Activated T-cell treated with anti-CD3 and anti-CD28 coated beads for 48 hours (primary cell): ENCODE data around the gene WDR83.
"Not testable (repeated sequence)": the region's sequence is repeated elsewhere in the genome, so short reads cannot be mapped to it uniquely, and the experiment has no call there.

Experiments used
- DNase-seq: peaks from one replicate; pipeline ENCODE4 v3.0.0-alpha.2; 2020; ENCODE audit warnings: low read depth

WDR83 gene

DNA sequence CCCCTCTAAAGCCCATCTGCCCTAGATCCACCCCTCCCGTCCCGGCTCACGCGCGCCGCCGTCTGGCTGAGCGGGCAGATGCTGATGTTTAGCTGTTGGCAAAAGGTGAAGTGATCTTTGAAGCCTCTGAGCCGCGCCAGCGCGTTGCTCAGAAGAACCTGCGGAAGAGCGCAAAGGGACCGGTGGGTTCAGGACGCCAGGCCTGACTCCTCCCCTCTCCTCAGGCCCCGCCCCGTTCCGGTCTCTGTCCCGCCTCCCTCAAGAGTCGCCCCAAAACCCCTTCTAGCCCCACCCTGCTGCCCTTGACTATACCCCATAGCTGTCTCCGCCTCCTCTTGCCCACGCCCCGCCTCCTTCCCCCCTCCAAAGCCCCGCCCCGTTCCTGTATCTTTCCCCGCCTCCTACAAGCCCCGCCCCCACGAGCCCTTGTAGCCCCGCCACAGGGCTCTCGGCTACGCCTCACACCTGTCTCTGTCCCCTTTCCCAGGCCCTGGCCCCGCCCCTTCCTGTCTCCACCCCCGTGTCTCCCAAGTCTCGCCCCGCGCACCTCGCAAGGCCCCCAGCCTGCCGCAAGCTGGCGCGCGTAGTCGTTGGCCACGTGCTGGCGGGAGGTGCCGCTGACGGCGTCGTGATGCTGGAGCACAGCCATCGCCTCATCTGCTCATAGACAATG is 9.6 kb upstream of the WDR83 start:
- no peak for DNase-seq

DNA sequence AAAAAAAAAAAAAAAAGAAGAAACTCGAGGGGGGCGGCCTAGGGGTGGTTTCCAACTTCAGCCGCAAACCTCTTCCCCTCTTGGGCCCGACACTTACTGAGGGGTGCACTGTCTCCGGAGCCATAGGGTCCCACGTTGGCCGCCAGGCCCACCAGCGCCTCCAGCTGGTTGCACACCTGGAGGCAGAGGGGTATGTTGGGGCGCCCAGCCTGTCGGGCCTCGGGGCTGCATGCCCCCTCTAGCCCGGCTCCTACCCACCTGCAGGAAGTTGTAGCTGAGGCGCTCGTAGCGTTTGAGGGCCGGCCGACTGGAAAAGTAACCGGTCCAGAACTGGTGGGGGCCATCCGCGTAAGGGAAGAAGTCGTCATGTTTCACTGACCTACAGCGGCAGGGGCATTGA is 8.6 kb upstream of the WDR83 start:
- no peak for DNase-seq

GRCh38 chr19:12660980-12661379 is 5.6 kb upstream of the WDR83 start:
- DNase-seq, result no peak

GRCh38 chr19:12664406-12665280 is 2.0 kb upstream of the WDR83 start:
- no peak for DNase-seq

DNA sequence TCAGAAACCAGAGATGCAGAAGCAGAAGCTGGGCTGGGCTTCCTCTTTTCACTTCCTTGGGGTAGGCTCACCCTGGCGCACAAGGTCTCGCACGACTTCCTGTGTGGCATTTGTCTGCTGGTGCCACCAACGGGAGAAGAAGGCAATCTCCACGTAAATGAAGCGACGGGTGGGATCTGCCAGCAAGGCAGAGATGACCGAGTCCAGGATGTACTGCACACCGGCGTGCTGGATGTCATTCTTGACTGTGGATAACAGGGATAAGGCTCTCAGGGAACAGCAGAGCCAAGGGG is 1.4 kb upstream of the WDR83 start:
- DNase-seq, result peak; percentile 34

GRCh38 chr19:12665671-12666264 is 839 bp upstream of the WDR83 start:
- DNase-seq, result no peak

DNA sequence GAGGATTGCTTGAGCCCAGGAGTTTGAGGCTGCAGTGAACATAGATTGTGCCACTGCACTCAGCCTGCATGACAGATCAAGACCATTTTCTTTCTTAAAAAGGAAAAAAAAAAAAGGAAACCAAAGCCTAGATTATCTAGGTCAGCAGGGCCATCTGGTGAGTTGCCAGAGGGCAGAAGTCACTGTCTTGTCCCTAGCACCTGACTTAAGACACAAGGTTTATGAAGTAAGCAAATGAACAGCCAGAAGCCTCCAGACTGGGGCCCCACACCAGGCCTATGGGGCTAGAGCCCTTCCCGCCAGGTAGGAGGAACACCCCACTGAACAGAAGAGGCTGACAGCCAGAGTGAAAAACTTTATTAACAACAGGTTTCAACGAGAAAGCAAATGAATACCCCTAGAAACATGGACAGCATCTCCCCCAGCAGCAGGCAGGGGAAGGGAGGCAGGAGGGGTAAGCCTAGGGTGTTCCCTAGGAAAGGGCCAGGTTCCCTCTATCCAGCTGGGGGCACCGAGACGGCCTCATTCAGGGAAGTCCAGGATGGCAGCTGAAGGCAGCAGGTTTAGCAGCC is 1.2 kb downstream of the WDR83 start:
- no peak for DNase-seq

- no peak for DNase-seq
Measured at GRCh38 chr19:12668346-12668745, 1.7 kb downstream of the WDR83 start.

GRCh38 chr19:12668932-12669269 is 2.3 kb downstream of the WDR83 start:
- DNase-seq, result peak; percentile 57

DNA sequence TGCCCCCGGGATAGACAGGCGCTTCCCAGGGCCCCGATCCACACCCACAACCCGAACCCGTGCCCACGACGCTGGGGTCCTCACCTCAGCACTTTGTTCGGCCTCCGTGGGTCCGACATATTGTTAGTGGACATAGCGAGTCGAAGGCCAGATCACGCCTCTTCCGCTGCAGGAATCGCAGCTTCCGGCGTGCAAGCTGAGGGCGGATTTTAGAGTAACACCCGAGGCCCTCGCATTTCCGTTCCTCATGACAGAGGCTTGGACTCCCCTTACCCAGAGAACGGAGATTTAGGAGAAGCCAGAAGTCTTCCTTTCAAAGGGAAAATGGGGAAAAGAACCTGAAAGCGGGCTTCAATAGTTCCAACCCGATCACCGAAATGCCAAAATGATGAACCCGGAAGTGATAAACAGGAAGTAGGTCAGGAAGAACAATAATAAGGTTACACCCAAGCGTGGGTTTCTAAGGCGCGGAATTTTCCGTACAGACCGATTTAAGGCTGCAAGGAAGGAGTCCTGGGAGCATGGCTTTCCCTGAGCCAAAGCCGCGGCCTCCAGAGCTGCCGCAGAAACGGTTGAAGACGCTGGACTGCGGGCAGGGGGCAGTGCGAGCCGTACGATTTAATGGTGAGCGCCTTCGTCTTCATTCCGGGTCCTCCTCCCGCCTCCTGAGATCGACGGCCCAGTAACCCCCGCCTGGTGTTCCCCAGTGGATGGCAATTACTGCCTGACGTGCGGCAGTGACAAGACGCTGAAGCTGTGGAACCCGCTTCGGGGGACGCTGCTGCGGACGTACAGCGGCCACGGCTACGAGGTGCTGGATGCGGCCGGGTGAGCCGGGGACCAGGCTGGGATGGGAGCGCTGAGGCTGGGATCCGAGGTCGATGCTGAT is 2.9 kb downstream of the WDR83 start:
- peak; percentile 64 for DNase-seq

- DNase-seq, result no peak
Measured at GRCh38 chr19:12670159-12670928, 3.7 kb downstream of the WDR83 start.

- DNase-seq, result no peak
Measured at GRCh38 chr19:12672744-12673143, 6.1 kb downstream of the WDR83 start.

DNA sequence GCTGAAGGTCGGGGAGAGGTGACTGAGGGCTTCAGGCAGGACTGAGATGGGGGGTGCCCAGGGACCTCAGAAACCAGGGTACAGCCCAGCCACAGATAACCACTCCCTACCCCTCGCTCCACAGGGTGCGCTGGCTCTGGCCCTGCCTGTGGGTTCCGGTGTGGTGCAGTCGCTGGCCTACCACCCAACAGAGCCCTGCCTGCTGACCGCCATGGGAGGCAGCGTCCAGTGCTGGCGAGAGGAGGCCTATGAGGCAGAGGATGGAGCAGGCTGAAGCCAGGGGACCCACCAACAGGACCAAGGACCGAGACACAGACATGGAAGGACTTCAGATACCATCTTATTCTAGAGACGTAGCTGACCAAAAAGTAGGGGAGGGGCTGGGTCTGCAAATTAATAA is 8.8 kb downstream of the WDR83 start:
- no peak for DNase-seq

- DNase-seq, result no peak
Measured at GRCh38 chr19:12675940-12676339, 9.3 kb downstream of the WDR83 start.

DNA sequence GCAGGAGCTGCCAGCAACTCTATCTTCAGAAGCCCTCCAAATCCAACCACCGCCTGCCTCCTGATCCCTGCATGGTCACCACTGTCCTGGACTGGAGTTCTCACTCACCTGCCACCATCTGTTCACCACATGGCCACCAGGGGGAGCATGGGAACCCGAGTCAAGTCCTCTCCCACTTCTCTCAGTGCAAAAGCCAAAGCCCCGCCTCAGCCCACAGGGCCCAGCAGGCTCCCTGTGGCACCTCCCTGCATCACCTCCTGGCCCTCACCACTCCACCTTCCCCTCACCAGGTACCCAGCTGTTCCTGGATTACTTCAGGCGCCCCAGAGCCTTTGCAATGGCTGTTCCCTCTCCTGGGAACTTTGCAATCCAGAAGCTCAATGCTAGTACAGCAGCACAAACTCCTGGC is 9.8 kb downstream of the WDR83 start:
- DNase-seq, result peak; percentile 83

DNA sequence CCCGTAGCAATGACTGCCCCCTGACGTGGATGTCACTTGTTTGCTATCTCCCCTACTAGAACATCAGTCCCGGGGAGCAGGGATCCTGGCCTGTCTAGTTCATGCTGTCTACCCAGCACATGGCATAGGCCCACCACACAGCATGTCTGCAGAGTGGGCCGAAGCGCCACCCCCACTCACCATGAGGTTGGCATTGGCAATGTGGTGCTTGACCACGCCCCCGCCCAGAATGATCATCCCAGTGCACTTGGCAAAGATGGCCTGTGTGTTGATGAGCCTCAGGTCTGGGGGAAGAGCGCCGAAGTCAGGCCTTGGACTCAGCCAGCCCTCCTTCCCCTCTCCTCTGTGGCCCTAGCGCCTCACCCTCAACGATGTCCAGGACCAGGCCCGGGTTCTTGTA is 10.3 kb downstream of the WDR83 start:
- DNase-seq, result no peak

DNA sequence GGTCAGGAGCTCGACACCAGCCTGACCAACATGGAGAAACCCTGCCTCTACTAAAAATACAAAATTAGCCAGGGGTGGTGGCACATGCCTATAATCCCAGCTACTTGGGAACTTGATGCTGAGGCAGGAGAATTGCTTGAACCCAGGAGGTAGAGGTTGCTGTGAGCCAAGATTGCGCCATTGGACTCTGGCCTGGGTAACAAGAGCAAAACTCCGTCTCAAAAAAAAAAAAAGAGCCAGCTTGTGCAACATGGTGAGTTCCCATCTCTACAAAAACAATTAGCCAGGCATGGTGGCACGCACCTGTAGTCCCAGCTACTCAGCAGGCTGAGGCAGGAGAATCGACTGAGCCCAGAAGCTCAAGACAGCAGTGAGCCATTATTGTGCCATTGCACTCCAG is 11.4 kb downstream of the WDR83 start:
- DNase-seq, result not testable (repeated sequence)

- DNase-seq, result no peak
Measured at GRCh38 chr19:12680034-12680433, 13.4 kb downstream of the WDR83 start.

GRCh38 chr19:12681074-12681987 is 14.7 kb downstream of the WDR83 start, which contains the start of gene DHPS:
DHPS (minus strand) TSS chr19:12681880; CDS start chr19:12681766, 114 bp downstream.
- peak; percentile 82 for DNase-seq

GRCh38 chr19:12685831-12686230 is 19.2 kb downstream of the WDR83 start:
- no peak for DNase-seq
